HFF-Myc (cell line): ENCODE results near the gene TIMMDC1.

Experiments
- DNase-seq: peaks from one replicate; pipeline ENCODE4 v3.0.0-alpha.2; 2011; ENCODE audit warnings: low read depth; ENCODE audit errors: extremely low read depth
- H3K4me3 ChIP-seq: replicated peaks from 2 replicates; pipeline ENCODE4 v1.5.1; 2011; ENCODE audit warnings: low read depth, mild to moderate bottlenecking, control low read depth, low read length
- CTCF ChIP-seq: IDR thresholded peaks from 2 replicates; pipeline ENCODE4 v1.5.1; 2012; ENCODE audit warnings: mild to moderate bottlenecking, low read depth, low read length, control low read depth; ENCODE audit errors: missing control alignments

The TIMMDC1 gene

DNA sequence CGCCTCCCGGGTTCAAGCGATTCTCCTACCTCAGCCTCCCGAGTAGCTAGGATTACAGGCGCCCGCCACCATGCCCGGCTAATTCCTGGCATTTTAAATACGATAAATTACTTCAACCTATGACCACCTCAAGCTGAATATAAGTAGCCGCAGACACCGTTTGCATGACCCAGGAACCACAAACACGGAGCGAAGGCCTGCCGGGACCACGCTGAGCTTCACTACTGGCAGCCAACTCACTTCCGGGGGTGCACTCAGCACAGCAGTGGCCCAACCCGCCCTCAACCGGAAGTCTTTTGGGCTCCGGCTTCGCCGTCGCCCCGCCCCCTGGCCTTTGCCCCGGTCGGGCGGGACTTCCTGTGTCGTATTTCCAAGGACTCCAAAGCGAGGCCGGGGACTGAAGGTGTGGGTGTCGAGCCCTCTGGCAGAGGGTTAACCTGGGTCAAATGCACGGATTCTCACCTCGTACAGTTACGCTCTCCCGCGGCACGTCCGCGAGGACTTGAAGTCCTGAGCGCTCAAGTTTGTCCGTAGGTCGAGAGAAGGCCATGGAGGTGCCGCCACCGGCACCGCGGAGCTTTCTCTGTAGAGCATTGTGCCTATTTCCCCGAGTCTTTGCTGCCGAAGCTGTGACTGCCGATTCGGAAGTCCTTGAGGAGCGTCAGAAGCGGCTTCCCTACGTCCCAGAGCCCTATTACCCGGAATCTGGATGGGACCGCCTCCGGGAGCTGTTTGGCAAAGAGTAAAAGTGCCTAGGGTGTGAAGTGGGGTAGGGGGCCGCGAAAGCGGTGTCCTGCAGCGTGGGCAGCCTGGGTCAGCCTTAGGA, at the start of gene TIMMDC1:
TIMMDC1 (plus strand) TSS at position 362 of the 826 bp plus-strand sequence; CDS start at position 549, 187 bp downstream.
- DNase-seq = peak; percentile 82
- H3K4me3 ChIP-seq = peak within 1 kb of the TSS; percentile 94
- no peak for TF ChIP-seq CTCF

DNA sequence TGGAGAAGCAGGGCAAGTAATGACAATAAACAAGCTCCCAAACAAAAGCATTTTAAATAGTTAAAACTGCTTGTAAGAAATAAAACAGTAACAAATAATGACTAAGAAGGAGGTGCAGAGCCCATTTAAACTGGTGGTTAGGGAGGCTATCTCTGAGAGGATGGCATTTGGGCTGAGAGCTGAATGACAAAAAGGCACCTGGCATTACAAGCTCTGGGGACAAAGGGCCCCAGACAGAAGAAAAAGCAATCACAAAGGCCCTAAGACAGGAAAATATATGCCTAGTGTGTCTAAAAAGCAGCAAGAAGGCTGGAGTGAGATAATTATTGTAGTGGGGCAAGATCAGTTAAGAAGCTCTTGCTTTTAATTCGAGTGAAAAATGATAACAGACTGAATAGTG, 44.5 kb upstream of the TIMMDC1 start:
- no peak overlapping the region for H3K4me3 ChIP-seq
- DNase-seq = no peak
- no peak for TF ChIP-seq CTCF

DNA sequence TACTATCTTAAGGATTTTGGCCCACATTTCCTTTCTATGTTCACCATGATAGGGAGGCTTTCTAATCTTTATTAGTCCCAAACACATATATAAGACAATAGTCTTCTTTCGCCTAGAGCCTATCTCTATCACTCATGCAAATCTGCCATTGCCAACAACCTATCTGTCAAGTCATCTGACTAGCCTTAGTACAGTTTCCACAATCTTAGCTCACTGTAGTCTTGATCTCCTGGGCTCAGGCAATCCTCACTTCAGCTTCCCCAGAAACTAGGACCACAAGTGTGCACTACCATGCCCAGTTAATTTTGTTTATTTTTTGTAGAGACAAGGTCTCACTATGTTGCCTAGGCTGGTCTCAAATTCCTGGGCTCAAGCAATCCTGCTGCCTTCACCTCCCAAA, 41.9 kb upstream of the TIMMDC1 start:
- no peak for TF ChIP-seq CTCF
- no peak overlapping the region for H3K4me3 ChIP-seq
- DNase-seq = no peak

GRCh38 chr3:119457246-119457645, 41.1 kb upstream of the TIMMDC1 start:
- no peak for DNase-seq
- no peak overlapping the region for H3K4me3 ChIP-seq
- TF ChIP-seq CTCF = no peak

DNA sequence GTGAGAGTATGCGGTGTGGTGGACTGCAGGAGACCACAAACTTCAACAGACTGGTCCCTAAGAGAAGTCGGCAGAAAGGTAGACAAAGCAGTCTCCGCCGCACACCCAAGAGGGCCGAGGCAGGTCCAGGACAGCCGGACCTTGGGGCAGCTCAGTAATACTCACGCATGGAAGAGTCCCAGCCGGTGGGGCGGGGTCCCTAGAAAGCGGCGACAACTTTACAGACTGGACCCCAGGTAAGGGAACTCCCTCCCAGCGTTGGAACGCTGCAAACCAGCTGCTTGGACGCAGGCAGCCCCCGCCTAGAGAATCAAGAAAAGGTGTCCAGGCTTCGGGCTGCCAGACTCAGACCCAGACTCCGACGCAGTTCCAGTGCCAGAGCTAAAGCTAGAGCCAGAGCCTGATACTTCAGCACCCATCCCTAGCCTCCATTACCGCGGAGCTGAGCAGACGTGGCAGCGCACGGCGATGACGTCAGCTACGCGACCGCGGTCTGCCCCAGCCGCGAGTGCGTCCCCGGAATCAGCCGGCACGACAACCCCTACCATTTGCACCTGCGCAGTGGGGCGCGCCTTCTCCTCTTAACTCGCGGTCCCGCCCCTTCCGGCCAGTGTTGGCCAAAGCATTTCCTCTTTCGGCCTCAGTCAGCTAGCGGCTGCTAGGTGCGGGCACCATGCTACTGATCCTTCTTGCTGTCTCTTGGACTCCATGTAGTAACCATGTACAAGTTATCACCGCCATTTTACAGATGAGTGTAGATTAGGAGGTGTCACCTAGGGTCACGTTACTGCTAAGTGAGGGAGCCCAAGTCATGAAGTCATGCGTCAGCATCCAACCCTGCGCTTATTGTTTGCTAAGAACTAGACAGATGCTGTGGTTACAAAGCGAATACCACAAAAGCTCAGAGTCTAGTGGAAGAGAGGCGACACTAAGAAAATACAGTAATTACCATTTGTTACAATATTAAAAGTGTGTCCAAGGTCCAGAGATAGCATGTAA, 34.9 kb upstream of the TIMMDC1 start, which contains the start of gene TMEM39A:
TMEM39A (minus strand) TSS at position 445 of the 999 bp plus-strand sequence. CDS start 1,541 bp downstream, outside the sequence.
- TF ChIP-seq CTCF = no peak
- peak within 1 kb of the TSS; percentile 88 for H3K4me3 ChIP-seq
- DNase-seq = peak; percentile 91

GRCh38 chr3:119468041-119468440, 30.3 kb upstream of the TIMMDC1 start:
- H3K4me3 ChIP-seq = peak overlapping the region; percentile 76
- no peak for TF ChIP-seq CTCF
- no peak for DNase-seq
